Measurements from ENCODE around the gene DLK1. TPM values are rescaled to one million over a fixed set of nuclear protein-coding genes. Genes with fewer than 3 reads are reported as not detected.

DLK1 gene
- total RNA-seq, 1 donor from 2014 or later = not detected

GRCh38 chr14:100780646-100781355 lies 54.1 kb downstream of the DLK1 start:
- Mint-ChIP-seq H3K36me3 (ENCODE audit: low read depth) (no peaks in the 10 kb centered on the region), H3K9me3 (no peaks in the 10 kb centered on the region), H3K4me3 (no peak overlapping the region), H3K27me3 (no peaks in the 10 kb centered on the region), H3K4me1 (no peaks in the 10 kb centered on the region), H3K27ac (no peak overlapping the region)
- TF ChIP-seq CTCF (IDR thresholded peaks at IDR 0.05) = no peak
- ATAC-seq (ENCODE audit: low read depth) = no peak
- ChIA-PET CTCF (no interaction called here), POLR2A (no interaction called here)
- DNase-seq = no peak
- intact Hi-C loops (cut with micrococcal nuclease) = no loop called here

GRCh38 chr14:100781952-100782351 lies 55.3 kb downstream of the DLK1 start:
- ChIA-PET CTCF (no interaction called here), POLR2A (no interaction called here)
- ATAC-seq (ENCODE audit: low read depth) = no peak
- intact Hi-C loops (cut with micrococcal nuclease) = no loop called here
- Mint-ChIP-seq H3K27ac (no peak overlapping the region), H3K4me3 (no peak overlapping the region), H3K27me3 (no peaks in the 10 kb centered on the region), H3K36me3 (ENCODE audit: low read depth) (no peaks in the 10 kb centered on the region), H3K4me1 (no peaks in the 10 kb centered on the region), H3K9me3 (no peaks in the 10 kb centered on the region)
- no peak for DNase-seq
- no peak for TF ChIP-seq CTCF (IDR thresholded peaks at IDR 0.05)

GRCh38 chr14:100782516-100783320 lies 56.0 kb downstream of the DLK1 start:
- Mint-ChIP-seq H3K4me3 (no peak overlapping the region), H3K9me3 (no peaks in the 10 kb centered on the region), H3K4me1 (no peaks in the 10 kb centered on the region), H3K27ac (no peak overlapping the region), H3K27me3 (no peaks in the 10 kb centered on the region), H3K36me3 (ENCODE audit: low read depth) (no peaks in the 10 kb centered on the region)
- DNase-seq (no peak), ATAC-seq (ENCODE audit: low read depth) (no peak)
- TF ChIP-seq CTCF (IDR thresholded peaks at IDR 0.05) = no peak
- CTCF ChIA-PET = no interaction called here
- POLR2A ChIA-PET = no interaction called here
- intact Hi-C loops (cut with micrococcal nuclease) = no loop called here

GRCh38 chr14:100783630-100784370 lies 57.1 kb downstream of the DLK1 start:
- CTCF ChIA-PET = no interaction called here
- no peaks in the 10 kb centered on the region for H3K9me3 Mint-ChIP-seq
- H3K27me3 Mint-ChIP-seq = no peaks in the 10 kb centered on the region
- TF ChIP-seq CTCF (IDR thresholded peaks at IDR 0.05) = no peak
- ATAC-seq (ENCODE audit: low read depth) = no peak
- intact Hi-C loops (cut with micrococcal nuclease) = no loop called here
- H3K27ac Mint-ChIP-seq = no peak overlapping the region
- H3K36me3 Mint-ChIP-seq (ENCODE audit: low read depth) = no peaks in the 10 kb centered on the region
- H3K4me1 Mint-ChIP-seq = no peaks in the 10 kb centered on the region
- DNase-seq = no peak
- no peak overlapping the region for H3K4me3 Mint-ChIP-seq
- POLR2A ChIA-PET = no interaction called here

All from activated B cell treated with CpG ODN at 0.5 μM for 24 hours (primary cell).